Measurements from ENCODE around the gene PLPP4. TPM values are rescaled to one million over a fixed set of nuclear protein-coding genes. Genes with fewer than 3 reads are reported as not detected.

PLPP4 gene
- polyA plus RNA-seq, 1 experiment: 35.4 TPM

- no peaks in the 10 kb centered on the region for H3K36me3 ChIP-seq (ENCODE audit: control insufficient read depth, insufficient read depth, low read length)
- ChIA-PET CTCF (interaction anchor here (1.3 kb wide), 1 partner anchor 36 kb away, joined by 5 read pairs; no protein-coding TSS in a partner anchor), POLR2A (no interaction called here)
- H3K4me3 ChIP-seq (ENCODE audit: low read depth, low read length): no peak overlapping the region
- H3K27me3 ChIP-seq (ENCODE audit: control insufficient read depth, insufficient read depth, low read length): no peaks in the 10 kb centered on the region
- TF ChIP-seq, protein P1, sequence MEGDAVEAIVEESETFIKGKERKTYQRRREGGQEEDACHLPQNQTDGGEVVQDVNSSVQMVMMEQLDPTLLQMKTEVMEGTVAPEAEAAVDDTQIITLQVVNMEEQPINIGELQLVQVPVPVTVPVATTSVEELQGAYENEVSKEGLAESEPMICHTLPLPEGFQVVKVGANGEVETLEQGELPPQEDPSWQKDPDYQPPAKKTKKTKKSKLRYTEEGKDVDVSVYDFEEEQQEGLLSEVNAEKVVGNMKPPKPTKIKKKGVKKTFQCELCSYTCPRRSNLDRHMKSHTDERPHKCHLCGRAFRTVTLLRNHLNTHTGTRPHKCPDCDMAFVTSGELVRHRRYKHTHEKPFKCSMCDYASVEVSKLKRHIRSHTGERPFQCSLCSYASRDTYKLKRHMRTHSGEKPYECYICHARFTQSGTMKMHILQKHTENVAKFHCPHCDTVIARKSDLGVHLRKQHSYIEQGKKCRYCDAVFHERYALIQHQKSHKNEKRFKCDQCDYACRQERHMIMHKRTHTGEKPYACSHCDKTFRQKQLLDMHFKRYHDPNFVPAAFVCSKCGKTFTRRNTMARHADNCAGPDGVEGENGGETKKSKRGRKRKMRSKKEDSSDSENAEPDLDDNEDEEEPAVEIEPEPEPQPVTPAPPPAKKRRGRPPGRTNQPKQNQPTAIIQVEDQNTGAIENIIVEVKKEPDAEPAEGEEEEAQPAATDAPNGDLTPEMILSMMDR (IDR thresholded peaks at IDR 0.05; ENCODE audit: insufficient read depth, low read depth, low read length): no peak
- no peak for DNase-seq (ENCODE audit: low read depth)
Observed at GRCh38 chr10:120459185-120459584, 2.2 kb downstream of the PLPP4 start.

DNA sequence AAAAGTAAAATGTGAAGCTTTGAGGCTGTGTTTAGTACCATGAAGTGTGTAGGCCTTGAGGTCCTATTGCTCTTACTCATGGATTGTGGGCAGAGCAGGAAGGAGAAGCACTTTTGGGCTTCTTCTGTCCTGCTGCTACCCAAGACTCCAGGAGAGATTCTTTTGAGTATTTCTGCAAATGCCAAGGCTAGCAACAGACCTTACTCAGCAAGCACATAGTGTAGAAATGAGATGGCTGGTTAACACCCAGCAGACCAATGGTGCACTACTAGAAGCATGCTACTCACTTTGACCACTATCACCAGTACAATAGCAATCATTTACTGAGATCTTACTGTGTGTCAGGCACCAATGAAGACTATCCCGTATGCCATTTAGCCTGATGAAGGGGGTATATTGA, 3.2 kb downstream of the PLPP4 start:
- TF ChIP-seq, protein P1 (IDR thresholded peaks at IDR 0.05; ENCODE audit: insufficient read depth, low read depth, low read length): no peak
- Histone ChIP-seq H3K4me3 (ENCODE audit: low read depth, low read length) (no peak overlapping the region), H3K27me3 (ENCODE audit: control insufficient read depth, insufficient read depth, low read length) (no peaks in the 10 kb centered on the region), H3K36me3 (ENCODE audit: control insufficient read depth, insufficient read depth, low read length) (no peaks in the 10 kb centered on the region)
- no peak for DNase-seq (ENCODE audit: low read depth)
- CTCF ChIA-PET: interaction anchor here (1.3 kb wide), 1 partner anchor 37 kb away, joined by 5 read pairs; no protein-coding TSS in a partner anchor
- POLR2A ChIA-PET: no interaction called here

- ChIA-PET POLR2A (no interaction called here), CTCF (interaction anchor here (0.8 kb wide), 1 partner anchor 17 kb away, joined by 3 read pairs; no protein-coding TSS in a partner anchor)
- Histone ChIP-seq H3K4me3 (ENCODE audit: low read depth, low read length) (no peak overlapping the region), H3K27me3 (ENCODE audit: control insufficient read depth, insufficient read depth, low read length) (no peaks in the 10 kb centered on the region), H3K36me3 (ENCODE audit: control insufficient read depth, insufficient read depth, low read length) (no peaks in the 10 kb centered on the region)
- TF ChIP-seq, protein P1 (IDR thresholded peaks at IDR 0.05; ENCODE audit: insufficient read depth, low read depth, low read length): no peak
- DNase-seq (ENCODE audit: low read depth): peak; percentile 96
Observed at GRCh38 chr10:120460776-120461175, 3.7 kb downstream of the PLPP4 start.

GRCh38 chr10:120462018-120462682, 5.1 kb downstream of the PLPP4 start:
- CTCF ChIA-PET: no interaction called here
- DNase-seq (ENCODE audit: low read depth): no peak
- TF ChIP-seq, protein P1 (IDR thresholded peaks at IDR 0.05; ENCODE audit: insufficient read depth, low read depth, low read length): no peak
- POLR2A ChIA-PET: no interaction called here
- no peak overlapping the region for H3K4me3 ChIP-seq (ENCODE audit: low read depth, low read length)
- no peaks in the 10 kb centered on the region for H3K27me3 ChIP-seq (ENCODE audit: control insufficient read depth, insufficient read depth, low read length)
- no peaks in the 10 kb centered on the region for H3K36me3 ChIP-seq (ENCODE audit: control insufficient read depth, insufficient read depth, low read length)

DNA sequence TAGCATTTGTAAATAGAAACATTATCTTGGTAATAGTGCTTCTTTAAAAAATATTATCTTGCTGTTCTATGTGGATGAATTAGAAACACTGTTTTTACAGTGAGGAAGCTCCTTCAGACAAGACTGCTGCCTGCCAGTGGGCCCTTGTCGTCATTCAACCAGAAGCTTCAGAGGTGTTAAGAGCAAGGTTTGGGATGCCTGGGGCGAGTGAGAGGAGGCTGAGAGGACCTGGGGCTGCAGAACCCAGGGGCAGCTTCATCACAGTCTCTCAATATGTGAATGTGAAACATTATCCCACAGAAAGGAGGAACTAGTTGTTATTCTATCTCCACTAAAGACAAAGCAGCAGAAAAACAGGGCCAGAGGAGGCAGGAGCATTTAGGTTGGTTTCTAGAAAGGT, 8.1 kb downstream of the PLPP4 start:
- Histone ChIP-seq H3K4me3 (ENCODE audit: low read depth, low read length) (no peak overlapping the region), H3K36me3 (ENCODE audit: control insufficient read depth, insufficient read depth, low read length) (no peaks in the 10 kb centered on the region), H3K27me3 (ENCODE audit: control insufficient read depth, insufficient read depth, low read length) (no peaks in the 10 kb centered on the region)
- ChIA-PET POLR2A (no interaction called here), CTCF (no interaction called here)
- TF ChIP-seq, protein P1 (IDR thresholded peaks at IDR 0.05; ENCODE audit: insufficient read depth, low read depth, low read length): no peak
- DNase-seq (ENCODE audit: low read depth): no peak

Data from BJ (cell line).